Activated B cell treated with CpG ODN at 0.5 μM for 24 hours (primary cell): Measurements from ENCODE around the gene DPEP3. TPM values are rescaled to one million over a fixed set of nuclear protein-coding genes. Genes with fewer than 3 reads are reported as not detected.

Source experiments
- ATAC-seq: fragments of 200-7000 bp; cut with Tn5 transposase; one replicate; pipeline ENCODE4 v1.10.0; 2021; ENCODE audit warnings: low read depth, mild to moderate bottlenecking, moderate library complexity
- CTCF ChIA-PET: fragments of 350-600 bp; sonication (Branson Sonifier 250); formaldehyde crosslinking; loops from one replicate; lab custom pipeline; 2021; ENCODE audit warnings: antibody characterized with exemption; lab: Charles Lee
- POLR2A ChIA-PET: fragments of 350-600 bp; sonication (Branson Sonifier 250); formaldehyde crosslinking; loops from one replicate; lab custom pipeline; 2021; ENCODE audit warnings: antibody characterized with exemption; lab: Charles Lee
- DNase-seq: peaks from one replicate; pipeline ENCODE4 v3.0.0; 2022
- H3K27ac Mint-ChIP-seq: one replicate; pipeline ENCODE4 v1.8.0; 2020; ENCODE audit warnings: mixed read lengths
- H3K27me3 Mint-ChIP-seq: one replicate; pipeline ENCODE4 v1.8.0; 2021; ENCODE audit warnings: mixed read lengths
- H3K36me3 Mint-ChIP-seq: one replicate; pipeline ENCODE4 v1.8.0; 2021; ENCODE audit warnings: low read depth, mixed read lengths
- H3K4me1 Mint-ChIP-seq: one replicate; pipeline ENCODE4 v1.8.0; 2021; ENCODE audit warnings: mixed read lengths
- H3K4me3 Mint-ChIP-seq: one replicate; pipeline ENCODE4 v1.8.0; 2020; ENCODE audit warnings: mild to moderate bottlenecking, mixed read lengths
- H3K9me3 Mint-ChIP-seq: one replicate; pipeline ENCODE4 v1.8.0; 2020; ENCODE audit warnings: mixed read lengths
- intact Hi-C: fragments of 100-400 bp; cut with micrococcal nuclease; formaldehyde crosslinking; loops from one replicate; pipeline ENCODE4 v1.15.1; 2024
- total RNA-seq: library from RNA; stranded (reverse); gene quantifications from 2 replicates; pipeline ENCODE4 v1.2.3, GENCODE V29; 2022
- TF ChIP-seq, protein P1 (sequence below): fragments of 200-600 bp; IDR thresholded peaks from one replicate; pipeline ENCODE4 v1.8.0; 2022; ENCODE audit warnings: antibody characterized with exemption, mild to moderate bottlenecking

DPEP3 gene
- total RNA-seq, 1 donor from 2014 or later: 0.38 TPM

DNA sequence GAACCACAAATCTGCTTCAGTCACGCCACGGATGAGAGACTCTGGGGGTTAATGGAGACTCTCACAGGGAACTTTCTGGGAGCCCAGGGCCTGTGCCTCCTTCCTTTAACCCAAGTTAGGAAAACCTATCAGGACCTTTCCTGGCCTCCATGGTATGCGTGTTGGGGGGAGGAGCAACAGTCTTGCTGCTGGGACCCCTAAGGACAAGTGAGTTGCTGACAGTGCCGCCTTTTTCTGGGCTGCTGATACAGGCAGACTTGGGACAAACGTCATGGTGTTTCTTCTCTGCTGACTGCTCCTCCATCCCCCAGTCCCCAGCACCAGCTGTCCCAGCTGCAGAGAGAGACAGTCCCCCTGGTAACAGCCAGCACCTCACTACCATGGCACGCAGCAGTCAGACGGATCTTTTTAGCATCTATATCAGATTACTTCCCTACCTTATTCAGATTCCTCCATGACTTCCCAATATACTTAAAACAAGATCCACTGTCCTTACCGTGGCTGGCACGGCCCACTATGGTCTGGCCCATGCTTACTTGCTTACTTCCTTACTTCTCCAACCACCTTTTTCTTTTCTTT, 28.9 kb upstream of the DPEP3 start:
- intact Hi-C loops: no loop called here
- ChIA-PET POLR2A (no interaction called here), CTCF (no interaction called here)
- H3K9me3 Mint-ChIP-seq: no peaks in the 10 kb centered on the region
- H3K27me3 Mint-ChIP-seq: no peaks in the 10 kb centered on the region
- no peaks in the 10 kb centered on the region for H3K36me3 Mint-ChIP-seq
- ATAC-seq: no peak
- H3K4me1 Mint-ChIP-seq: peaks cover 32% of the 10 kb centered on the region
- no peak for DNase-seq
- H3K4me3 Mint-ChIP-seq: no peak overlapping the region
- TF ChIP-seq, protein P1, sequence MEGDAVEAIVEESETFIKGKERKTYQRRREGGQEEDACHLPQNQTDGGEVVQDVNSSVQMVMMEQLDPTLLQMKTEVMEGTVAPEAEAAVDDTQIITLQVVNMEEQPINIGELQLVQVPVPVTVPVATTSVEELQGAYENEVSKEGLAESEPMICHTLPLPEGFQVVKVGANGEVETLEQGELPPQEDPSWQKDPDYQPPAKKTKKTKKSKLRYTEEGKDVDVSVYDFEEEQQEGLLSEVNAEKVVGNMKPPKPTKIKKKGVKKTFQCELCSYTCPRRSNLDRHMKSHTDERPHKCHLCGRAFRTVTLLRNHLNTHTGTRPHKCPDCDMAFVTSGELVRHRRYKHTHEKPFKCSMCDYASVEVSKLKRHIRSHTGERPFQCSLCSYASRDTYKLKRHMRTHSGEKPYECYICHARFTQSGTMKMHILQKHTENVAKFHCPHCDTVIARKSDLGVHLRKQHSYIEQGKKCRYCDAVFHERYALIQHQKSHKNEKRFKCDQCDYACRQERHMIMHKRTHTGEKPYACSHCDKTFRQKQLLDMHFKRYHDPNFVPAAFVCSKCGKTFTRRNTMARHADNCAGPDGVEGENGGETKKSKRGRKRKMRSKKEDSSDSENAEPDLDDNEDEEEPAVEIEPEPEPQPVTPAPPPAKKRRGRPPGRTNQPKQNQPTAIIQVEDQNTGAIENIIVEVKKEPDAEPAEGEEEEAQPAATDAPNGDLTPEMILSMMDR: no peak
- H3K27ac Mint-ChIP-seq: no peak overlapping the region

DNA sequence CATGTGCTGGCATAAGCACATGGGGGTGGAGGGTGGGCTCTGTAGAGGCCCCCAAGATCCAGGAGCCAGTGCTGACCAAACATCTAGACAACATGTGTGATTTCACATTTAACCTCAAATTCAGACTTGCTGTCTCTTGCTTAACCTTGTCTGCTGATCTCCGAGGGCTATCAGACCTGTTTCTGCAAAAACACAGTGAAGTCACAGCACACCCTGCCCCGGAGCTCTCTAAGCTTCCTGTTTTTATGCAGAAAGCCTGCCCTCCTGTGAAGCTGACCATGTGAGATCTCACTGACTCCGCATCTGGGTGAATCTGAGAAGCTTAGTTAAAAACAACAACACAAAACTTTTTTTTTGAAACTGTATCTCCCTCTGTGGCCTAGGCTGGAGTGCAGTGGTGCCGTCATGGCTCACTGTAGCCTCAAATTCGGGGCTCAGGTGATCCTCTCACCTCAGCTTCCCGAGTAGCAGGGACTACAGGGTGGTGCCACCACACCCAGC, 25.5 kb upstream of the DPEP3 start:
- Mint-ChIP-seq H3K36me3 (no peaks in the 10 kb centered on the region), H3K27ac (peak overlapping the region; percentile 95), H3K4me3 (peak overlapping the region; percentile 58), H3K4me1 (peaks cover 40% of the 10 kb centered on the region), H3K9me3 (no peaks in the 10 kb centered on the region), H3K27me3 (no peaks in the 10 kb centered on the region)
- TF ChIP-seq, protein P1: no peak
- POLR2A ChIA-PET: interaction anchor here (0.6 to 3.1 kb wide), 14 partner anchors 10 to 485 kb away, joined by 3 to 28 read pairs (median 6); partner anchors contain the start of genes DDX28, DPEP2NB, DUS2 and PSMB10
- intact Hi-C loops: loop anchor here (1.0 kb wide), 1 partner anchor 13 kb away; no protein-coding TSS in a partner anchor
- ATAC-seq (peak; percentile 98), DNase-seq (no peak)
- CTCF ChIA-PET: interaction anchor here (0.9 to 1.8 kb wide), 10 partner anchors 10 to 189 kb away, joined by 3 to 8 read pairs (median 5); no protein-coding TSS in a partner anchor

DNA sequence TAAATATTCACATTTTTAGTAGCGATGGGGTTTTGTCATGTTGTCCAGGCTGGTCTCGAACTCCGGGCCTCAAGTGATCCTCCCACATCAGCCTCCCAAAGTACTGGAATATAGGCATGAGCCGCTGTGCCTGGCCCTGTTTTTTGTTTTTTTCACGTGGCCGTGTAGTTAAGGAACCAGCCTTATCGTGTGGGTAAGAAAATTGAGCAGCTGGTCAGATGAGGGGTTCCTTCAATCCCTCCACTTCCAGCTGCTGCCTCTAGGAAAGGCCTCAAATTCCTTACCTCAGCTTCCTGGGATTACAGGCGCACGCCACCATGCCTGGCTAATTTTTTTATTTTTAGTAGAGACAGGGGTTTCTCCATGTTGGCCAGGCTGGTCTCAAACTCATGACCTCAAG, 24.9 kb upstream of the DPEP3 start:
- peak overlapping the region; percentile 95 for H3K27ac Mint-ChIP-seq
- ChIA-PET POLR2A (interaction anchor here (0.7 to 3.1 kb wide), 11 partner anchors 10 to 253 kb away, joined by 3 to 28 read pairs (median 7); partner anchors contain the start of genes DDX28, DPEP2NB, DUS2 and PSMB10), CTCF (interaction anchor here (1.2 to 1.8 kb wide), 7 partner anchors 8 to 189 kb away, joined by 3 to 8 read pairs (median 5); no protein-coding TSS in a partner anchor)
- H3K36me3 Mint-ChIP-seq: no peaks in the 10 kb centered on the region
- DNase-seq: no peak
- ATAC-seq: no peak
- H3K4me3 Mint-ChIP-seq: no peak overlapping the region
- H3K27me3 Mint-ChIP-seq: no peaks in the 10 kb centered on the region
- no peaks in the 10 kb centered on the region for H3K9me3 Mint-ChIP-seq
- intact Hi-C loops: no loop called here
- H3K4me1 Mint-ChIP-seq: peaks cover 46% of the 10 kb centered on the region
- TF ChIP-seq, protein P1: no peak

DNA sequence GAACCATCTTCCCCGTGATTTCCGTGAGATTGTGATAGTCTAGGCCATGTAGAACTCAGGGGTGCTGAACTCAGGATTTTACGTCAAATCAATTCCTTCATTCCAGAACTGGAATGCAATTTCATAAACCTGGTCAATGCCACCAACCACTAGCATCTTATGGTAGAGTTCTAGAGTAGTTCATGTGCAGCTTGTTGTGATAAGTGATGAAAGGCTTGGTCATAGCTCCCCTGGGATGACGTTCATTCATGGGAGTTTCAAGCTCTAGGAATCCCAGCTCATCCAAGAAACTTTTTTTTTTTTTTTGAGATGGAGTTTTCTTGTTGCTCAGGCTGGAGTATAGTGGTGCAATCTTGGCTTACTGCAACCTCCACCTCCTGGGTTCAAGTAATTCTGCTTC, 22.7 kb upstream of the DPEP3 start:
- intact Hi-C loops: no loop called here
- no peaks in the 10 kb centered on the region for H3K36me3 Mint-ChIP-seq
- ChIA-PET CTCF (interaction anchor here (1.0 to 1.6 kb wide), 2 partner anchors 9 to 37 kb away, joined by 3 to 4 read pairs; no protein-coding TSS in a partner anchor), POLR2A (interaction anchor here (0.7 to 5.8 kb wide), 3 partner anchors 8 to 36 kb away, joined by 3 to 47 read pairs (median 4); partner anchors contain the start of genes DDX28 and DUS2)
- TF ChIP-seq, protein P1: no peak
- H3K27me3 Mint-ChIP-seq: no peaks in the 10 kb centered on the region
- ATAC-seq (no peak), DNase-seq (no peak)
- H3K9me3 Mint-ChIP-seq: no peaks in the 10 kb centered on the region
- H3K27ac Mint-ChIP-seq: peak overlapping the region; percentile 16
- peaks cover 64% of the 10 kb centered on the region for H3K4me1 Mint-ChIP-seq
- no peak overlapping the region for H3K4me3 Mint-ChIP-seq

DNA sequence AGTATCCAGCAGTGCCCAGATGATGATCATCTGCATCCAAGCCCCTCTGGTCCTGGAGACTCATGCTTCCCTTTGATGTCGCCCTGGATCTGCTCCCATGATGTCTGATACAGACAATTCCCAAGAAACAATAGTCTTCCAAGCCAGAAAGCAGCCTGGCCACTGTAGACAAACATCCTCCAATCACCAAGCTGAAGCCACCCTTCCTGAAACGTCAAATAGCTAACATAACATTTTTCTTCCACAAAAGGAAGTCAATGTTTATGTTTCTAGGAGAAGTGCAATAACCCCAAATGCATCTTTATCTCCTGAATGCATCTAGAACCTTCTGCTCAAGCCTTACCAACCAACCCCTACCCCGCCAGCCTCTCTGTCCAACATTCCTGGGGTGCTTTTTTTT, 20.2 kb upstream of the DPEP3 start:
- intact Hi-C loops: loop anchor here (1.0 kb wide), 1 partner anchor 23 kb away; the partner anchor contains the start of genes DDX28 and DUS2
- Mint-ChIP-seq H3K9me3 (no peaks in the 10 kb centered on the region), H3K27me3 (no peaks in the 10 kb centered on the region), H3K27ac (peak overlapping the region; percentile 87), H3K4me1 (peaks cover 73% of the 10 kb centered on the region), H3K36me3 (peaks cover 1% of the 10 kb centered on the region), H3K4me3 (peak overlapping the region; percentile 74)
- ChIA-PET CTCF (interaction anchor here (0.5 to 1.1 kb wide), 3 partner anchors 21 to 117 kb away, joined by 3 to 4 read pairs (median 3); no protein-coding TSS in a partner anchor), POLR2A (interaction anchor here (0.7 to 5.8 kb wide), 7 partner anchors 8 to 64 kb away, joined by 3 to 47 read pairs (median 10); partner anchors contain the start of genes DDX28, DUS2 and PSMB10)
- DNase-seq: no peak
- TF ChIP-seq, protein P1: no peak
- ATAC-seq: no peak
